Measurements from ENCODE around the gene PTPRC. TPM values are rescaled to one million over a fixed set of nuclear protein-coding genes. Genes with fewer than 3 reads are reported as not detected.

PTPRC gene
- total RNA-seq, 2 experiments from 2014 or later = 317 to 318 TPM

- ChIA-PET POLR2A (interaction anchor here (1.0 to 2.4 kb wide), 5 partner anchors 17 to 44 kb away, joined by 3 to 12 read pairs (median 4); no protein-coding TSS in a partner anchor), CTCF (interaction anchor here (1.3 to 1.9 kb wide), 2 partner anchors 18 to 43 kb away, joined by 3 to 6 read pairs; no protein-coding TSS in a partner anchor)
These were observed 399 bp upstream of the PTPRC start for GRCh38 chr1:198638441-198638840.

- POLR2A ChIA-PET = interaction anchor here (1.0 to 2.4 kb wide), 4 partner anchors 16 to 42 kb away, joined by 3 to 12 read pairs (median 4); no protein-coding TSS in a partner anchor
- CTCF ChIA-PET = interaction anchor here (0.7 to 1.9 kb wide), 4 partner anchors 10 to 41 kb away, joined by 3 to 6 read pairs (median 4); no protein-coding TSS in a partner anchor
These were observed 867 bp downstream of the PTPRC start for GRCh38 chr1:198639671-198640143.

- ChIA-PET POLR2A (interaction anchor here (0.9 to 2.4 kb wide), 4 partner anchors 10 to 41 kb away, joined by 3 to 12 read pairs (median 4); no protein-coding TSS in a partner anchor), CTCF (interaction anchor here (1.3 to 1.9 kb wide), 2 partner anchors 10 to 16 kb away, joined by 5 to 6 read pairs; no protein-coding TSS in a partner anchor)
These were observed 1.3 kb downstream of the PTPRC start for GRCh38 chr1:198640174-198640573.

- ChIA-PET POLR2A (interaction anchor here (1.1 kb wide), 1 partner anchor 27 kb away, joined by 5 read pairs; no protein-coding TSS in a partner anchor), CTCF (interaction anchor here (1.5 kb wide), 1 partner anchor 18 kb away, joined by 3 read pairs; no protein-coding TSS in a partner anchor)
These were observed 2.7 kb downstream of the PTPRC start for GRCh38 chr1:198641501-198641900.

- POLR2A ChIA-PET = interaction anchor here (0.6 to 1.3 kb wide), 5 partner anchors 14 to 40 kb away, joined by 3 to 5 read pairs (median 3); no protein-coding TSS in a partner anchor
- CTCF ChIA-PET = interaction anchor here (1.5 kb wide), 1 partner anchor 17 kb away, joined by 3 read pairs; no protein-coding TSS in a partner anchor
These were observed 3.3 kb downstream of the PTPRC start for GRCh38 chr1:198641966-198642668.

- CTCF ChIA-PET = interaction anchor here (1.5 kb wide), 1 partner anchor 16 kb away, joined by 3 read pairs; no protein-coding TSS in a partner anchor
- POLR2A ChIA-PET = interaction anchor here (0.6 to 1.3 kb wide), 3 partner anchors 14 to 39 kb away, joined by 3 to 4 read pairs (median 3); no protein-coding TSS in a partner anchor
These were observed 4.1 kb downstream of the PTPRC start for GRCh38 chr1:198642983-198643382.

GRCh38 chr1:198643808-198644207, 5.0 kb downstream of the PTPRC start:
- ChIA-PET POLR2A (no interaction called here), CTCF (no interaction called here)

- CTCF ChIA-PET = no interaction called here
- POLR2A ChIA-PET = interaction anchor here (0.9 to 1.7 kb wide), 3 partner anchors 10 to 35 kb away, joined by 3 to 6 read pairs (median 3); no protein-coding TSS in a partner anchor
These were observed 8.2 kb downstream of the PTPRC start for GRCh38 chr1:198647055-198647454.

- POLR2A ChIA-PET = interaction anchor here (1.5 kb wide), 1 partner anchor 10 kb away, joined by 4 read pairs; no protein-coding TSS in a partner anchor
- CTCF ChIA-PET = interaction anchor here (0.9 kb wide), 1 partner anchor 34 kb away, joined by 3 read pairs; no protein-coding TSS in a partner anchor
These were observed 9.8 kb downstream of the PTPRC start for GRCh38 chr1:198648592-198648991.

GRCh38 chr1:198649232-198649967, 10.6 kb downstream of the PTPRC start:
- POLR2A ChIA-PET = interaction anchor here (0.9 to 3.0 kb wide), 5 partner anchors 10 to 129 kb away, joined by 3 to 13 read pairs (median 6); no protein-coding TSS in a partner anchor
- CTCF ChIA-PET = interaction anchor here (1.1 to 1.2 kb wide), 2 partner anchors 10 to 18 kb away, joined by 4 to 5 read pairs; partner anchors contain the start of gene PTPRC

- ChIA-PET CTCF (interaction anchor here (1.1 to 1.2 kb wide), 2 partner anchors 11 to 19 kb away, joined by 4 to 5 read pairs; partner anchors contain the start of gene PTPRC), POLR2A (interaction anchor here (0.7 to 3.0 kb wide), 7 partner anchors 9 to 130 kb away, joined by 3 to 13 read pairs (median 6); no protein-coding TSS in a partner anchor)
These were observed 11.1 kb downstream of the PTPRC start for GRCh38 chr1:198649968-198650338.

- CTCF ChIA-PET = interaction anchor here (0.9 to 1.2 kb wide), 3 partner anchors 11 to 36 kb away, joined by 3 to 5 read pairs (median 4); partner anchors contain the start of gene PTPRC
- POLR2A ChIA-PET = interaction anchor here (0.7 to 3.0 kb wide), 8 partner anchors 10 to 130 kb away, joined by 3 to 13 read pairs (median 6); no protein-coding TSS in a partner anchor
These were observed 11.7 kb downstream of the PTPRC start for GRCh38 chr1:198650506-198650905.

- ChIA-PET CTCF (interaction anchor here (1.0 to 1.5 kb wide), 2 partner anchors 11 to 14 kb away, joined by 3 to 4 read pairs; no protein-coding TSS in a partner anchor), POLR2A (interaction anchor here (1.9 to 3.0 kb wide), 2 partner anchors 27 to 29 kb away, joined by 12 to 13 read pairs; no protein-coding TSS in a partner anchor)
These were observed 13.0 kb downstream of the PTPRC start for GRCh38 chr1:198651650-198652400.

- CTCF ChIA-PET = no interaction called here
- POLR2A ChIA-PET = no interaction called here
These were observed 15.1 kb downstream of the PTPRC start for GRCh38 chr1:198653808-198654413.

GRCh38 chr1:198655459-198656121, 16.8 kb downstream of the PTPRC start:
- ChIA-PET CTCF (no interaction called here), POLR2A (interaction anchor here (1.2 to 1.8 kb wide), 2 partner anchors 17 to 18 kb away, joined by 4 to 13 read pairs; partner anchors contain the start of gene PTPRC)

GRCh38 chr1:198656500-198656932, 17.7 kb downstream of the PTPRC start:
- ChIA-PET POLR2A (interaction anchor here (0.7 to 1.8 kb wide), 10 partner anchors 10 to 471 kb away, joined by 3 to 13 read pairs (median 4); partner anchors contain the start of gene PTPRC), CTCF (interaction anchor here (1.0 to 1.2 kb wide), 3 partner anchors 15 to 21 kb away, joined by 3 to 6 read pairs (median 4); partner anchors contain the start of gene PTPRC)
